Measurements from ENCODE around the gene WAPL.

Gene WAPL

GRCh38 chr10:86500846-86501245 is 20.7 kb downstream of the WAPL start:
- peaks cover 84% of the 10 kb centered on the region for H4K20me1 ChIP-seq (ENCODE audit: insufficient read depth, low read length, poor library complexity, severe bottlenecking)
- no peak overlapping the region for H3K4me3 ChIP-seq (ENCODE audit: low read length, poor library complexity, severe bottlenecking)
- H3K9ac ChIP-seq (ENCODE audit: low read depth, low read length, poor library complexity, severe bottlenecking), result no peak overlapping the region
- H3K79me2 ChIP-seq (ENCODE audit: insufficient read depth, low read length), result peaks cover 94% of the 10 kb centered on the region
- no peak overlapping the region for H2AFZ ChIP-seq (ENCODE audit: low read length)
- TF ChIP-seq EZH2phosphoT487 (IDR thresholded peaks at IDR 0.05; ENCODE audit: borderline replicate concordance), result no peak
- no peak for TF ChIP-seq CTCF (conservative IDR thresholded peaks at IDR 0.05; ENCODE audit: low read length)
- H3K9me2 ChIP-seq (replicated peaks; ENCODE audit: low read depth, low read length), result no peaks in the 10 kb centered on the region
- H3K36me3 ChIP-seq (ENCODE audit: insufficient read depth, low read length), result peaks cover 60% of the 10 kb centered on the region
- no peaks in the 10 kb centered on the region for H3K27me3 ChIP-seq (ENCODE audit: insufficient read depth, low read length, poor library complexity, severe bottlenecking)
- no peak overlapping the region for H3K4me2 ChIP-seq (ENCODE audit: low read depth, low read length, poor library complexity, severe bottlenecking)
- H3K9me3 ChIP-seq (ENCODE audit: insufficient read depth, low read depth, low read length), result no peaks in the 10 kb centered on the region
- peaks cover 5% of the 10 kb centered on the region for H3K4me1 ChIP-seq (ENCODE audit: insufficient read depth, low read length, poor library complexity, severe bottlenecking)
- H3F3A ChIP-seq (ENCODE audit: low read depth), result no peaks in the 10 kb centered on the region

- TF ChIP-seq EZH2phosphoT487 (IDR thresholded peaks at IDR 0.05; ENCODE audit: borderline replicate concordance), result no peak
- TF ChIP-seq CTCF (conservative IDR thresholded peaks at IDR 0.05; ENCODE audit: low read length), result no peak
- no peak overlapping the region for H2AFZ ChIP-seq (ENCODE audit: low read length)
Observed at GRCh38 chr10:86498598-86498997, 23.0 kb downstream of the WAPL start.

GRCh38 chr10:86497621-86498020 is 24.0 kb downstream of the WAPL start:
- Histone ChIP-seq H3K9ac (ENCODE audit: low read depth, low read length, poor library complexity, severe bottlenecking) (no peak overlapping the region), H3K27me3 (ENCODE audit: insufficient read depth, low read length, poor library complexity, severe bottlenecking) (no peaks in the 10 kb centered on the region), H3K9me3 (ENCODE audit: insufficient read depth, low read depth, low read length) (no peaks in the 10 kb centered on the region), H3K4me3 (ENCODE audit: low read length, poor library complexity, severe bottlenecking) (no peak overlapping the region), H3K4me2 (ENCODE audit: low read depth, low read length, poor library complexity, severe bottlenecking) (no peak overlapping the region), H3K79me2 (ENCODE audit: insufficient read depth, low read length) (peaks cover 76% of the 10 kb centered on the region), H3K9me2 (replicated peaks; ENCODE audit: low read depth, low read length) (no peaks in the 10 kb centered on the region), H3F3A (ENCODE audit: low read depth) (no peaks in the 10 kb centered on the region), H4K20me1 (ENCODE audit: insufficient read depth, low read length, poor library complexity, severe bottlenecking) (peaks cover 59% of the 10 kb centered on the region), H3K36me3 (ENCODE audit: insufficient read depth, low read length) (peaks cover 71% of the 10 kb centered on the region), H3K4me1 (ENCODE audit: insufficient read depth, low read length, poor library complexity, severe bottlenecking) (peaks cover 5% of the 10 kb centered on the region), H2AFZ (ENCODE audit: low read length) (no peak overlapping the region)
- no peak for TF ChIP-seq EZH2phosphoT487 (IDR thresholded peaks at IDR 0.05; ENCODE audit: borderline replicate concordance)
- TF ChIP-seq CTCF (conservative IDR thresholded peaks at IDR 0.05; ENCODE audit: low read length), result no peak

More at GRCh38 chr10:86498598-86498997, 23.0 kb downstream of the WAPL start:
- Histone ChIP-seq H3K4me1 (ENCODE audit: insufficient read depth, low read length, poor library complexity, severe bottlenecking) (peaks cover 5% of the 10 kb centered on the region), H3K4me3 (ENCODE audit: low read length, poor library complexity, severe bottlenecking) (no peak overlapping the region), H3K27me3 (ENCODE audit: insufficient read depth, low read length, poor library complexity, severe bottlenecking) (no peaks in the 10 kb centered on the region), H4K20me1 (ENCODE audit: insufficient read depth, low read length, poor library complexity, severe bottlenecking) (peaks cover 66% of the 10 kb centered on the region), H3K36me3 (ENCODE audit: insufficient read depth, low read length) (peaks cover 77% of the 10 kb centered on the region), H3K79me2 (ENCODE audit: insufficient read depth, low read length) (peaks cover 86% of the 10 kb centered on the region), H3K9ac (ENCODE audit: low read depth, low read length, poor library complexity, severe bottlenecking) (no peak overlapping the region), H3K9me3 (ENCODE audit: insufficient read depth, low read depth, low read length) (no peaks in the 10 kb centered on the region), H3K9me2 (replicated peaks; ENCODE audit: low read depth, low read length) (no peaks in the 10 kb centered on the region), H3F3A (ENCODE audit: low read depth) (no peaks in the 10 kb centered on the region), H3K4me2 (ENCODE audit: low read depth, low read length, poor library complexity, severe bottlenecking) (no peak overlapping the region)
